Measurements from ENCODE around the gene SHOC2.

GRCh38 chr10:110918643-110919348 is 608 bp upstream of the SHOC2 start, which contains the start of gene BBIP1:
- TF ChIP-seq CTCF (IDR thresholded peaks at IDR 0.05), result peak in 4 of 12 donors; percentile 8 to 36 (median 16)
- peak in 1 of 2 donors; percentile 66 for TF ChIP-seq POLR2A (IDR thresholded peaks at IDR 0.05)
